Esophagus muscularis mucosa (tissue), 4 donors: Measurements from ENCODE around the gene GTPBP3. TPM values are rescaled to one million over a fixed set of nuclear protein-coding genes. Genes with fewer than 3 reads are reported as not detected.

ENCODE experiments used
- DNase-seq: peaks from one replicate; pipeline ENCODE4 v3.0.0-alpha.2; 2017; ENCODE audit errors: extremely low spot score
- H3K27ac ChIP-seq, 4 donors: fragments of 200-600 bp; sonication (generic); replicated peaks in 1 of 4; 1 replicate in 3 of 4; 2 replicates in 1 of 4; pipeline ENCODE4 v1.5.1; 2016 to 2019; ENCODE audit warnings: mild to moderate bottlenecking in 1 of 4
- H3K27me3 ChIP-seq, 4 donors: fragments of 200-600 bp; sonication (generic); one replicate each; pipeline versions ENCODE4 v1.5.1 to v1.6.0; 2016 to 2019
- H3K36me3 ChIP-seq, 4 donors: fragments of 200-600 bp; sonication (generic); one replicate each; pipeline ENCODE4 v1.5.1; 2016 to 2019
- H3K4me1 ChIP-seq, 4 donors: fragments of 200-600 bp; sonication (generic); one replicate each; pipeline ENCODE4 v1.5.1; 2016 to 2019
- H3K4me3 ChIP-seq, 4 donors: fragments of 200-600 bp; sonication (generic); 1 replicate in 2 of 4; 2 replicates in 2 of 4; pipeline ENCODE4 v1.5.1; 2016 to 2019; ENCODE audit warnings: mild to moderate bottlenecking in 4 of 4, moderate library complexity in 1 of 4
- H3K9me3 ChIP-seq, 4 donors: fragments of 200-600 bp; sonication (generic); 1 replicate in 3 of 4; 2 replicates in 1 of 4; pipeline ENCODE4 v1.5.1; 2016 to 2019
- CTCF ChIP-seq, 3 experiments: fragments of 200-600 bp in 2 of 3; fragments of 450-650 bp in 1 of 3; sonication (generic) in 2 of 3; IDR thresholded peaks; one replicate each; pipeline ENCODE4 v1.5.1; 2017 to 2019; ENCODE audit warnings: antibody characterized with exemption in 3 of 3, mild to moderate bottlenecking in 2 of 3, moderate library complexity in 1 of 3
- EP300 ChIP-seq: sonication (generic); formaldehyde crosslinking; IDR thresholded peaks from one replicate; pipeline ENCODE4 v1.6.1; 2017; ENCODE audit warnings: antibody characterized with exemption
- POLR2A ChIP-seq: fragments of 450-650 bp; IDR thresholded peaks from one replicate; pipeline ENCODE4 v1.6.1; 2017; ENCODE audit warnings: antibody characterized with exemption, moderate library complexity, mild to moderate bottlenecking, low read depth
- POLR2AphosphoS5 ChIP-seq, 2 donors: sonication (generic); formaldehyde crosslinking; IDR thresholded peaks; one replicate each; pipeline ENCODE4 v1.6.1; 2017; ENCODE audit warnings: antibody characterized with exemption in 2 of 2
- WGBS: methylation state at CpG from one replicate; pipeline ENCODE4 v1.1.5; 2018; 5-methylcytosine and 5-hydroxymethylcytosine counted together
- intact Hi-C: fragments of 100-400 bp; cut with DNase I; formaldehyde crosslinking; loops from one replicate; pipeline ENCODE4 v1.15.1; 2023
- total RNA-seq, 4 donors: library from RNA; depleted of rRNA; stranded (reverse); fragments of >200 nt; gene quantifications; one replicate each; pipeline versions ENCODE4 v1.1.0 to v1.2.1, GENCODE V29; 2016

The GTPBP3 gene
- total RNA-seq, 4 donors from 2014 or later = 8.7 to 13.3 (median 10.2) TPM

DNA sequence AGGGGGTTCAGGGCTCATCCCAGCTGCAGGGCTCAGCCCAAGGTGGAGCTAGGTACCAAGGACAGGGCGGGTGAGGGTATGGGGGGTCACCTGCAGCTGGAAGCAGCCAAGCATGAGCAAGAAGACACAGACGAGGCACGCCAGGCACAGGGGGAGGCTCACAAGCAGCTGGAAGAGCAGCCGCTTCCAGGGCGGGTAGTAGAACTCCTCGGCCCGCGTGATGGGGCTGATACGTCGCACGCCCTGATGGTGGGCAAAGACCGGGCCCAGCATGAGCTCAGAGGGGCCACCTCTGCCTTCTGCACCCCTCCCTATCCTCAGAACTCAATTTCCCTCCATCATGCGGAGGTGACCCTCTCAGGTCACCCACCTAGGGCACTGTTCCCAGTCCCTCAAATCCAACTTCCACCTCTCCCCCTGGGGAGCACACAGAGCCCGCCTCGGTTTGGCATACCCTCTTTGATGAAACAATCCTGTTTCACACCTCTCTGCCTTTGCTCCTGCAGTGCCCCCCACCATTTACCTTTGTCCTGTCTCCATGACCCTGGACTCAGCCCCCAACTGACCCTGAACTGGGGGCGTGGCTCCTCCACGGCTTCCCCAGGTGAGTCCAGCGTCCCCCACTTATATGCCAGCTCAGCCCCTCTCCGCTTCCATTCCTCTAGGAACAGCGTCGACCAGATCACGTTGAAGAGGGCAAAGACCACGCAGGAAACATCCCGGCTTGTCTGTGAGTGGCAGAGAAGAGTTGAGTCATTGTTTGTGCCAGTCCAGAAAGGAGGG lies 6.9 kb upstream of the GTPBP3 start:
- TF ChIP-seq EP300 (no peak), CTCF (IDR thresholded peaks at IDR 0.05) (no peak), POLR2AphosphoS5 (IDR thresholded peaks at IDR 0.05) (no peak), POLR2A (no peak)
- intact Hi-C loops = no loop called here
- peaks cover 16 to 69% (median 63%) of the 10 kb centered on the region in 4 donors for H3K4me1 ChIP-seq
- peaks cover 0 to 43% (median 2%) of the 10 kb centered on the region in 4 donors for H3K27me3 ChIP-seq
- no peak overlapping the region for H3K27ac ChIP-seq
- WGBS = 91% methylated on average over 19 of the region's 24 CpGs
- H3K4me3 ChIP-seq = no peak overlapping the region
- no peaks in the 10 kb centered on the region for H3K9me3 ChIP-seq
- no peak for DNase-seq
- H3K36me3 ChIP-seq = peaks cover 0 to 26% (median 10%) of the 10 kb centered on the region in 4 donors

- no peak for DNase-seq
- 91% methylated on average over 13 of the region's 13 CpGs for WGBS
- H3K27ac ChIP-seq = no peak overlapping the region
- TF ChIP-seq EP300 = no peak
- TF ChIP-seq POLR2AphosphoS5 (IDR thresholded peaks at IDR 0.05) = no peak
- TF ChIP-seq POLR2A = no peak
- no peak for TF ChIP-seq CTCF (IDR thresholded peaks at IDR 0.05)
- peaks cover 0 to 43% (median 2%) of the 10 kb centered on the region in 4 donors for H3K27me3 ChIP-seq
- peaks cover 23 to 69% (median 63%) of the 10 kb centered on the region in 4 donors for H3K4me1 ChIP-seq
- peaks cover 0 to 26% (median 10%) of the 10 kb centered on the region in 4 donors for H3K36me3 ChIP-seq
- no peaks in the 10 kb centered on the region for H3K9me3 ChIP-seq
- intact Hi-C loops = no loop called here
- H3K4me3 ChIP-seq = no peak overlapping the region
Measured at GRCh38 chr19:17331045-17331558, 6.3 kb upstream of the GTPBP3 start.

DNA sequence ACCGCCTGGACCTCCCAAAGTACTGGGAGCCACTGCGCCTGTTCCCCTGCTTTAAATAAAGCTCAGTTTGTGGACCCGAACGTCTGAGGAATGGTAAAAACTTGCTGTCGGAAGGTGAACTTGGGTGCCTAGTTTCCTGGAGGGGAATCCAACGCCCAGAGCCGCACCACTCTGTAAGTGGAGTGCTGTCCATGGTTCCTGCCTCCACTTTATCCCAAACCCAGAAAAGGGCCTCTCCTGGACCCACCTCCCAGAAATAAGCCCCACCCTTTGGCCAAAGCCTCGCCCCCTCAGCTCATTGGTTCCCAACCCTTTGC lies 5.0 kb upstream of the GTPBP3 start:
- intact Hi-C loops = no loop called here
- TF ChIP-seq EP300 (no peak), POLR2A (no peak), POLR2AphosphoS5 (IDR thresholded peaks at IDR 0.05) (no peak), CTCF (IDR thresholded peaks at IDR 0.05) (no peak)
- WGBS = 93% methylated on average over 8 of the region's 8 CpGs

GRCh38 chr19:17332677-17333581 lies 4.4 kb upstream of the GTPBP3 start:
- peaks cover 0 to 43% (median 2%) of the 10 kb centered on the region in 4 donors for H3K27me3 ChIP-seq
- H3K27ac ChIP-seq = no peak overlapping the region
- H3K36me3 ChIP-seq = peaks cover 0 to 21% (median 10%) of the 10 kb centered on the region in 4 donors
- DNase-seq = no peak
- 95% methylated on average over 45 of the region's 45 CpGs for WGBS
- H3K4me1 ChIP-seq = peaks cover 27 to 60% (median 52%) of the 10 kb centered on the region in 4 donors
- no peak for TF ChIP-seq POLR2A
- TF ChIP-seq EP300 = no peak
- TF ChIP-seq POLR2AphosphoS5 (IDR thresholded peaks at IDR 0.05) = no peak
- no peak for TF ChIP-seq CTCF (IDR thresholded peaks at IDR 0.05)
- intact Hi-C loops = no loop called here
- H3K4me3 ChIP-seq = no peak overlapping the region
- H3K9me3 ChIP-seq = no peaks in the 10 kb centered on the region

More for the DNA sequence above, 5.0 kb upstream of the GTPBP3 start:
- no peak for DNase-seq
- Histone ChIP-seq H3K4me1 (peaks cover 22 to 61% (median 54%) of the 10 kb centered on the region in 4 donors), H3K36me3 (peaks cover 0 to 23% (median 10%) of the 10 kb centered on the region in 4 donors), H3K4me3 (no peak overlapping the region), H3K27me3 (peaks cover 0 to 43% (median 2%) of the 10 kb centered on the region in 4 donors), H3K9me3 (no peaks in the 10 kb centered on the region), H3K27ac (no peak overlapping the region)
